Esophagus (tissue), 2 donors: ENCODE data around the gene MX1. TPM values are rescaled to one million over a fixed set of nuclear protein-coding genes. Genes with fewer than 3 reads are reported as not detected.
A peak's percentile ranks its signal among the peaks of the same experiment; 100 is the strongest.

Experiments used
- H3K27ac ChIP-seq, 2 donors: one replicate each; pipeline ENCODE4 v1.5.1; 2013; ENCODE audit warnings: low read depth in 2 of 2, mild to moderate bottlenecking in 2 of 2, inconsistent platforms in 1 of 2, low read length in 1 of 2, moderate library complexity in 1 of 2
- H3K27me3 ChIP-seq, 2 donors: one replicate each; pipeline ENCODE4 v1.6.1; 2013; ENCODE audit warnings: low read length in 2 of 2, control low read depth in 1 of 2, mild to moderate bottlenecking in 1 of 2; ENCODE audit not compliant: insufficient read depth in 2 of 2, control insufficient read depth in 1 of 2
- H3K36me3 ChIP-seq, 2 donors: one replicate each; pipeline ENCODE4 v1.6.1; 2013; ENCODE audit warnings: low read length in 1 of 2; ENCODE audit not compliant: control insufficient read depth in 2 of 2, insufficient read depth in 2 of 2
- H3K4me1 ChIP-seq, 2 donors: one replicate each; pipeline ENCODE4 v1.6.1; 2013; ENCODE audit warnings: low read length in 1 of 2; ENCODE audit not compliant: control insufficient read depth in 2 of 2, insufficient read depth in 2 of 2
- H3K4me3 ChIP-seq, 2 donors: one replicate each; pipeline ENCODE4 v1.5.1; 2013; ENCODE audit warnings: low read length in 2 of 2, mild to moderate bottlenecking in 2 of 2, low read depth in 1 of 2, moderate library complexity in 1 of 2
- H3K9me3 ChIP-seq, 2 donors: one replicate each; pipeline ENCODE4 v1.6.1; 2013; ENCODE audit warnings: mild to moderate bottlenecking in 2 of 2, low read depth in 1 of 2, low read length in 1 of 2, moderate library complexity in 1 of 2; ENCODE audit not compliant: control insufficient read depth in 2 of 2, insufficient read depth in 1 of 2
- WGBS, 2 donors: extraction: QIAGEN DNeasy Blood & Tissue Kit; methylation state at CpG; one replicate each; pipeline ENCODE4 v1.1.7; 2013; 5-methylcytosine and 5-hydroxymethylcytosine counted together
- polyA plus RNA-seq, 2 donors: library from polyadenylated mRNA; stranded (reverse); fragments of 200-250 nt; gene quantifications; one replicate each; pipeline ENCODE4 v1.2.3, GENCODE V29; 2013
- donor health status: healthy with polysubstance abuse.
- donor health status: Bipolar disorder and iron deficiency.

MX1 gene
- polyA plus RNA-seq, 2 donors, result 17.3 to 25.4 TPM

DNA sequence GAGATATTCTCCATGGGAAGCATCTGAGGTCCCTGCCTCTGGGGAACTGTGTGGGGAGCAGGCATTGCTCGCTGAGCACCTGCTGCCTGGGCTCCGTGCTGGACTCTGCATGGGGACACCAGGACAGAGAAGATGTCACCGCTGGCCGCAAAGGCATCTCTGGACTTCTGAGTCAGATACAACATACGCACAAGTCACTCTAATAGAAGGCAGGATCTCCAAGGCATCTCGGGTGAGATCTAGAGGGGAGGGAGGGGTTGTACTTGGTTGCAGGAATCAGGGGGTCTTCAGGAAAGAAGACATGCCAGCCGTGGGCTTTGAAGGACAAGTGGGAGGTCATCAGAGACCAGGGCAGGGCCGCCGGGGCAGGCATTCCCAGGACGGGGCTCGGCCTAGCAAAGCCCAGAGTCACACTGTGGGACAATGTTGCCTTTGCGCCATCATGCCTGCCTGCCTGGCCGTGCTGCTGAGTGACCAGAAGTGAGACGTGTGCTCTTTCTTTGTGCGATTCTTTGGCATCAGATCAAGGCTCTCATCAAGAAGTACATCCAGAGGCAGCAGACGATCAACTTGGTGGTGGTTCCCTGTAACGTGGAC lies 35.9 kb upstream of the MX1 start:
- H3K36me3 ChIP-seq, result peaks cover 0 to 4% of the 10 kb centered on the region in 2 donors

DNA sequence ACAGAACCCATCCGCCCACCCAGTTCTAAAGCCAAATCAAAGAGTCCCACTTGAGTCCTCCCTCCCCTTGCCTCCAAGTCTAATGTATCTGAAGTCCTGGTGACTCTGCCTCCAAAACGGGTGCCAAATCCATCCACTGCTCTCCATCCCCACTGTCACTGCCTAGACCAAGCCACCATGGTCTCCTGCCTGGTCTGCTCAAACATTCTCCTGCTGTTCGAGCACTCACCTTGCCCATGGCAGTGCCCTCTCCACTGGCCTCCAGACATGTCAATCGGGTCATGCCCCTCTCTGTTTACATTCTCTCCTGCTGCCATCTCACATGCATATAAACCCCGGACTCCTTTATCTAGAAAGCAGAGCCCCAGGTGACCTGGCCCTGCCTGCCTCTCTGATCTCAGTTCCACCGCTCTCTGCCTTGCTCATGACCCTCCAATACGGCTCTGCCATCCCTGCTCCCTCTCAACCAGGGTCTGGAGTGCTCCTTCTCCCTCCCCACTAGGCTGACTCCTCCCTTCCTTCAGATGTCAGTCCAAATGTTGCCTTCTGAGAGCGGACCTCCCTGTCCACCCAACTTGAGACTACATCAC lies 32.1 kb upstream of the MX1 start:
- no peak overlapping the region for H3K27ac ChIP-seq
- peaks cover 0 to 10% of the 10 kb centered on the region in 2 donors for H3K4me1 ChIP-seq
- no peak overlapping the region for H3K4me3 ChIP-seq
- no peaks in the 10 kb centered on the region for H3K27me3 ChIP-seq
- H3K9me3 ChIP-seq, result no peaks in the 10 kb centered on the region
- WGBS, 2 donors, result 86 to 90% methylated on average over 8 of the region's 8 CpGs
- no peaks in the 10 kb centered on the region for H3K36me3 ChIP-seq

More for the DNA sequence above, 35.9 kb upstream of the MX1 start:
- H3K4me1 ChIP-seq, result no peaks in the 10 kb centered on the region
- WGBS, 2 donors, result 92 to 93% methylated on average over 17 of the region's 17 CpGs
- H3K4me3 ChIP-seq, result no peak overlapping the region
- H3K27ac ChIP-seq, result no peak overlapping the region
- H3K27me3 ChIP-seq, result no peaks in the 10 kb centered on the region
- peaks cover 2% of the 10 kb centered on the region in 2 donors for H3K9me3 ChIP-seq

DNA sequence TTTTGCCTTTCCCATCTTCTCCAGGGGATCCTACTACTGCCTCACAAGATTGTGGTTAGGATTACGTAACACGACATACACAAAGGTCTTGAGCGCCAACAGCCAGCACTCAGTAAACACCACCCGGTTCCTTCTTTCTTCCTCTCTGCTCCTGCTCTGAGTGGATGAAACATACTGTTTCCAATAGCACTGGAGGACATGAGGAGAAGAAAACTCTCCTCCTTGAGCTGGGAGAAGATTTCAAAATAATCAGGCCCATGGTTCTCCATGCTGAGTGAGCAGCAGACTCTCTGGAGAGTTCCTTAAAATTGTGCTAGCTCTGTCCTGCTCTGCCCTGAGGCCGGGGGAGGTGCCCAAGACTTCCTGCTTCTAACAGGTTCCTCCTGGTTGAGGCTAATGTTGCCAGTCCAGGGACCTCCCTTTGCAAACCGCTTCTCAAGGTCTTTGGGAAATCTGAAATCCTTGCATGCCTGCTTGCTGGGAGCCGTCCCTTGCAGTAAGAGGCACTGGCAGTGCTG lies 29.4 kb upstream of the MX1 start:
- 41 to 48% methylated on average over 7 of the region's 7 CpGs for WGBS, 2 donors
- Histone ChIP-seq H3K4me3 (no peak overlapping the region), H3K4me1 (peaks cover 0 to 10% of the 10 kb centered on the region in 2 donors), H3K36me3 (no peaks in the 10 kb centered on the region), H3K27me3 (no peaks in the 10 kb centered on the region), H3K9me3 (no peaks in the 10 kb centered on the region), H3K27ac (peak overlapping the region; percentile 68 to 74)

DNA sequence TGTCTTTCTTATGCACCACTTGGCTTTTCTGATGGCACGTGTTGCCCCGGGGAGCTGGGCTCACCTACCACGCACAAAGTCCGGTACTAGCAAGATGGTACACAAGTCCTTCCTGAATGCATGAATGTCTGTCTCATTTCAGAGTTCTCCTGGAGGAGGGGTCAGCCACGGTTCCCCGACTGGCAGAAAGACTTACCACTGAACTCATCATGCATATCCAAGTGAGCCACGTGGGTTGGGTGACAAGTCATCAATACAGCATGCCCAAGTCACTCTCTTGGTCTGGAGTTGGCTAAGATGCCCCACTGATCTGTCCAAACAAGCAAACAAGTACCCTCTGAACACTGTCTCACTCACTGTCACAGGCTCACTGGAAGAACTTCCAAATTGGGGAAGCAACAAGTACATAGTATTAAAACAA lies 28.6 kb upstream of the MX1 start:
- no peak overlapping the region for H3K4me3 ChIP-seq
- H3K4me1 ChIP-seq, result peaks cover 0 to 10% of the 10 kb centered on the region in 2 donors
- no peaks in the 10 kb centered on the region for H3K27me3 ChIP-seq
- H3K36me3 ChIP-seq, result peaks cover 0 to 5% of the 10 kb centered on the region in 2 donors
- H3K27ac ChIP-seq, result peak overlapping the region; percentile 26 to 74
- no peaks in the 10 kb centered on the region for H3K9me3 ChIP-seq
- WGBS, 2 donors, result 85 to 87% methylated on average over 7 of the region's 7 CpGs

DNA sequence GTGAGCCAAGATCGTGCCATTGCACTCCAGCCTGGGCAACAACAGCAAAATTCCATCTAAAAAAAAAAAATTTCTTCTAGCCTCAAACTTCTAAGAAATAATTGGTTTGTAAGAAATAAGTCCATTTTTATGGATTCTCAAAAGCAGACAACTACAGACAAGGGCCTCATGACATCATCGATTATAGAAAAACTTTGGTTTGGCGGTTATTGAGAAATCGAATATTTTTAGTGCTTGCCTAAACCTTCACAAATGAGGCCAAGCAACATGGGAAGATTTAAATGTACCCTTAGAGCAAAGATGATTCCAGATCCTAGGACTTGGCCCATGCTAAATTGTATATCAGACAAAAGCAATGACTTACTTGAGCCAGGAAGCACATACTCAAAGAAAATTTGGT lies 27.8 kb upstream of the MX1 start:
- H3K27ac ChIP-seq, result no peak overlapping the region
- no peaks in the 10 kb centered on the region for H3K9me3 ChIP-seq
- peaks cover 0 to 5% of the 10 kb centered on the region in 2 donors for H3K36me3 ChIP-seq
- peaks cover 0 to 10% of the 10 kb centered on the region in 2 donors for H3K4me1 ChIP-seq
- H3K27me3 ChIP-seq, result no peaks in the 10 kb centered on the region
- H3K4me3 ChIP-seq, result no peak overlapping the region
- 94% methylated on average over 4 of the region's 4 CpGs for WGBS, 2 donors

DNA sequence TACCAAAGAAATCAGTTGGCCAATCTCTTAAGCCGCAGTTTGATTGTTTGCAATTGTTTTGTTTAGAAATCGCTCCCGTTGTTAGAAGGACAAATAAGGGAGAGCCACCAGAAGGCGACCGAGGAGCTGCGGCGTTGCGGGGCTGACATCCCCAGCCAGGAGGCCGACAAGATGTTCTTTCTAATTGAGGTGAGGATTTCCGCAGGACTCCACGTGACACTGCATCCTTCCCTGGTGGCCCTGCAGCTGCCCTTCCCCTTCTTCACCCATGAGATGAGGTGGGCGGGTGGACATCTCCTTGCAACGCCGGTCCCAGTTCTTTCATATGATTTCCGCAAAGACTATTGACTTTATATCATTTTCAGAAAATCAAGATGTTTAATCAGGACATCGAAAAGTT lies 27.2 kb upstream of the MX1 start:
- WGBS, 2 donors, result 97% methylated on average over 16 of the region's 16 CpGs
- Histone ChIP-seq H3K4me3 (no peak overlapping the region), H3K36me3 (peaks cover 0 to 9% of the 10 kb centered on the region in 2 donors), H3K4me1 (peaks cover under 1 to 10% of the 10 kb centered on the region in 2 donors), H3K9me3 (no peaks in the 10 kb centered on the region), H3K27ac (no peak overlapping the region), H3K27me3 (no peaks in the 10 kb centered on the region)

DNA sequence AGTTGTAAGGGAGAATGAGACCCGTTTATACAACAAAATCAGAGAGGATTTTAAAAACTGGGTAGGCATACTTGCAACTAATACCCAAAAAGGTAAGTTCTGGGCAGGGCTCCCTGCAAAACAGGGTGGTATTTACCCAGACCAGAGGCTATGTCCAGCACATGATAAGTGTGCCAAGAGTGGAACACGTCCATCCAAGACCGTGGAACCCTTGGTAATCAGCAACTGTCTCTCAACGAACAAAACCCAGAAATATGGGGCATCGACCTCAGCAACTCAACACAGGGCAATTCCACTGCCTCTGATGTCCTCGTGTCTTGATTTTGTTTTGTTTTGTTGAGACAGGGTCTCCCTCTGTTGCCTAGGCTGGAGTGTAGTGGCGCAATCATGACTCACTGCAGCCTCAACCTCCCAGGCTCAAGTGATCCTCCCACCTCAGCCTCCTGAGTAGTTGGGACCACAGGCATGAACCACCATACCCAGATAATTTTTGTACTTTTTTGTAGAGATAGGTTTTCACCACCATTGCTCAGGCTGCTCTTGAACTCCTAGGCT lies 26.7 kb upstream of the MX1 start:
- no peaks in the 10 kb centered on the region for H3K27me3 ChIP-seq
- 87 to 89% methylated on average over 7 of the region's 7 CpGs for WGBS, 2 donors
- H3K4me1 ChIP-seq, result peaks cover 4 to 10% of the 10 kb centered on the region in 2 donors
- H3K4me3 ChIP-seq, result no peak overlapping the region
- no peak overlapping the region for H3K27ac ChIP-seq
- H3K9me3 ChIP-seq, result no peaks in the 10 kb centered on the region
- peaks cover 0 to 13% of the 10 kb centered on the region in 2 donors for H3K36me3 ChIP-seq

DNA sequence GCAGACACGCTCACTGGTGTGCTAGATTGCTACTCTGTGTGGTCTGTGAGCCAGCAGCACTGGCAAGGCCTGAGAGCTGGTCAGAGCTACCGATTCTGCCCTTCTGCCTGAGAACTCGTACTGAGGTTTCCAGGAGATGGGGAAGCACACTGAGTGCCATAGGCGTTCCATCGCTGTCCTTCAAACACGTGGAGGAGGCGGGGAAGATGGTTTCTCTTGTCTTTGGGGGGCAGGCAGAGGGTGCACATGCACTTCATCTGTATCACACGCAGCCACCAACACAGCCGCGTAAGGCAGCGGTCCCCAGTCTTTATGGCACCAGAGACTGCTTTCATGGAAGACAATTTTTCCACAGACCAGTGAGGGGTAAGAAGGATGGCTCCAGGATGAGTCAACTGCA lies 23.8 kb upstream of the MX1 start:
- H3K27me3 ChIP-seq, result no peaks in the 10 kb centered on the region
- peaks cover 0 to 13% of the 10 kb centered on the region in 2 donors for H3K36me3 ChIP-seq
- WGBS, 2 donors, result 92 to 93% methylated on average over 11 of the region's 11 CpGs
- no peak overlapping the region for H3K27ac ChIP-seq
- no peak overlapping the region for H3K4me3 ChIP-seq
- H3K4me1 ChIP-seq, result peaks cover 4 to 5% of the 10 kb centered on the region in 2 donors
- H3K9me3 ChIP-seq, result no peaks in the 10 kb centered on the region

DNA sequence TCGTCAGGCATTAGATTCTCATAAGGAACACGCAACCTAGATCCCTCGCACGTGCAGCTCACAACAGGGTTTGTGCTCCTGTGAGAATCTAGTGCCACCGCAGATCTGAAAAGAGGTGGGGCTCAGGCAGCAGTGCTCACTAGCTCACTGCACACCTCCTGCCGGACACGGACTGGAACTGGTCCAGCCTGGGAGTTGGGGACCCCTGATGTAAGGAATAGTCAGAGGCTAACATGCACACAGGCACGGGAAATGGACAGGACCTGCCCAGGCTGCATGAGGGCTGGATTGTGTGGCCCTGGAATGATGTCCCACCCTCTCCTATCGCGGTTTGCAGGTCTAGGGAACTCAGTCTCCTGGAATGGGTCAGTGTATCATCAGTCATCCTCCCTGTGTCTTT lies 23.2 kb upstream of the MX1 start:
- 95% methylated on average over 10 of the region's 10 CpGs for WGBS, 2 donors

More for the DNA sequence above, 23.2 kb upstream of the MX1 start:
- peaks cover 0 to 4% of the 10 kb centered on the region in 2 donors for H3K4me1 ChIP-seq
- H3K27ac ChIP-seq, result no peak overlapping the region
- H3K27me3 ChIP-seq, result no peaks in the 10 kb centered on the region
- no peaks in the 10 kb centered on the region for H3K9me3 ChIP-seq
- H3K4me3 ChIP-seq, result no peak overlapping the region
- peaks cover 2 to 16% of the 10 kb centered on the region in 2 donors for H3K36me3 ChIP-seq
